ENCODE measurements around the gene ACTR1A.

ACTR1A gene

GRCh38 chr10:102491136-102491535 is 11.4 kb downstream of the ACTR1A start:
- in situ Hi-C loops (cut with HindIII; ENCODE audit: low sequenced_read_pairs) = no loop called here
- no peak overlapping the region for H3K4me3 ChIP-seq (ENCODE audit: low read depth, low read length)
- no peak for TF ChIP-seq CTCF (IDR thresholded peaks at IDR 0.05; ENCODE audit: low read depth, low read length, missing control alignments)
- DNase-seq (ENCODE audit: low read depth) = no peak

- in situ Hi-C loops (cut with HindIII; ENCODE audit: low sequenced_read_pairs) = no loop called here
- no peak for TF ChIP-seq CTCF (IDR thresholded peaks at IDR 0.05; ENCODE audit: low read depth, low read length, missing control alignments)
- H3K4me3 ChIP-seq (ENCODE audit: low read depth, low read length) = no peak overlapping the region
- DNase-seq (ENCODE audit: low read depth) = no peak
Measured at GRCh38 chr10:102485093-102485784, 17.3 kb downstream of the ACTR1A start.

- no peak for DNase-seq (ENCODE audit: low read depth)
- H3K4me3 ChIP-seq (ENCODE audit: low read depth, low read length) = no peak overlapping the region
- in situ Hi-C loops (cut with HindIII; ENCODE audit: low sequenced_read_pairs) = no loop called here
- no peak for TF ChIP-seq CTCF (IDR thresholded peaks at IDR 0.05; ENCODE audit: low read depth, low read length, missing control alignments)
Measured at GRCh38 chr10:102484021-102484420, 18.5 kb downstream of the ACTR1A start.

GRCh38 chr10:102480396-102480795 is 22.1 kb downstream of the ACTR1A start:
- H3K4me3 ChIP-seq (ENCODE audit: low read depth, low read length) = no peak overlapping the region
- DNase-seq (ENCODE audit: low read depth) = no peak
- TF ChIP-seq CTCF (IDR thresholded peaks at IDR 0.05; ENCODE audit: low read depth, low read length, missing control alignments) = no peak
- in situ Hi-C loops (cut with HindIII; ENCODE audit: low sequenced_read_pairs) = no loop called here

- in situ Hi-C loops (cut with HindIII; ENCODE audit: low sequenced_read_pairs) = no loop called here
- no peak overlapping the region for H3K4me3 ChIP-seq (ENCODE audit: low read depth, low read length)
- DNase-seq (ENCODE audit: low read depth) = no peak
- TF ChIP-seq CTCF (IDR thresholded peaks at IDR 0.05; ENCODE audit: low read depth, low read length, missing control alignments) = no peak
Measured at GRCh38 chr10:102479651-102480050, 22.9 kb downstream of the ACTR1A start.

GRCh38 chr10:102476466-102477141 is 25.9 kb downstream of the ACTR1A start:
- DNase-seq (ENCODE audit: low read depth) = no peak
- in situ Hi-C loops (cut with HindIII; ENCODE audit: low sequenced_read_pairs) = no loop called here
- no peak for TF ChIP-seq CTCF (IDR thresholded peaks at IDR 0.05; ENCODE audit: low read depth, low read length, missing control alignments)
- H3K4me3 ChIP-seq (ENCODE audit: low read depth, low read length) = no peak overlapping the region

Data from astrocyte of the cerebellum (primary cell).